Stomach (tissue), 4 donors: ENCODE results near the gene WASF2.

Source experiments
- CTCF ChIP-seq, 7 experiments: fragments of 450-650 bp in 4 of 7; fragments of 200-600 bp in 3 of 7; sonication (generic) in 3 of 7; IDR thresholded peaks; one replicate each; pipeline ENCODE4 v1.5.1; 2016 to 2019; ENCODE audit warnings: antibody characterized with exemption in 7 of 7, control low read depth in 2 of 7, mild to moderate bottlenecking in 1 of 7
- EP300 ChIP-seq: sonication (generic); formaldehyde crosslinking; IDR thresholded peaks from one replicate; pipeline ENCODE4 v1.6.1; 2017; ENCODE audit warnings: antibody characterized with exemption
- POLR2AphosphoS5 ChIP-seq, 3 donors: sonication (generic); formaldehyde crosslinking; IDR thresholded peaks; one replicate each; pipeline ENCODE4 v1.6.1; 2016; ENCODE audit warnings: antibody characterized with exemption in 3 of 3

GRCh38 chr1:27471477-27471876 is 18.5 kb downstream of the WASF2 start:
- no peak for TF ChIP-seq CTCF (IDR thresholded peaks at IDR 0.05)
- TF ChIP-seq POLR2AphosphoS5 (IDR thresholded peaks at IDR 0.05) = no peak
- no peak for TF ChIP-seq EP300
